Liver (tissue), 9 donors: ENCODE data around the gene CEP76. TPM values are rescaled to one million over a fixed set of nuclear protein-coding genes. Genes with fewer than 3 reads are reported as not detected.

Experiments used
- DNase-seq: peaks from one replicate; pipeline ENCODE4 v3.0.0-alpha.2; 2017; ENCODE audit warnings: low spot score
- H3K27ac ChIP-seq, 2 donors: one replicate each; pipeline ENCODE4 v1.7.0; 2013; ENCODE audit warnings: inconsistent platforms in 2 of 2, low read length in 2 of 2, control low read depth in 1 of 2, low read depth in 1 of 2, mild to moderate bottlenecking in 1 of 2
- H3K27me3 ChIP-seq, 4 donors: one replicate each; pipeline versions ENCODE4 v1.6.1 to v1.7.0; 2013; ENCODE audit warnings: low read length in 3 of 4, inconsistent platforms in 1 of 4, mild to moderate bottlenecking in 1 of 4, moderate library complexity in 1 of 4; ENCODE audit not compliant: control insufficient read depth in 4 of 4, insufficient read depth in 4 of 4
- H3K36me3 ChIP-seq, 4 donors: one replicate each; pipeline versions ENCODE4 v1.6.1 to v1.7.0; 2013; ENCODE audit warnings: low read length in 3 of 4, mild to moderate bottlenecking in 3 of 4, low read depth in 1 of 4, moderate library complexity in 1 of 4; ENCODE audit not compliant: control insufficient read depth in 4 of 4, insufficient read depth in 3 of 4
- H3K4me1 ChIP-seq, 4 donors: one replicate each; pipeline versions ENCODE4 v1.6.1 to v1.7.0; 2013; ENCODE audit warnings: low read length in 3 of 4, mild to moderate bottlenecking in 3 of 4, moderate library complexity in 1 of 4; ENCODE audit not compliant: control insufficient read depth in 4 of 4, insufficient read depth in 4 of 4
- H3K4me3 ChIP-seq, 3 donors: one replicate each; pipeline versions ENCODE4 v1.6.1 to v1.7.0; 2013; ENCODE audit warnings: low read length in 3 of 3, control low read depth in 1 of 3, low read depth in 1 of 3, mild to moderate bottlenecking in 1 of 3
- H3K9ac ChIP-seq, 2 donors: one replicate each; pipeline ENCODE4 v1.7.0; 2013; ENCODE audit warnings: low read length in 2 of 2, mild to moderate bottlenecking in 2 of 2, moderate library complexity in 2 of 2, control low read depth in 1 of 2, low read depth in 1 of 2
- H3K9me3 ChIP-seq, 4 donors: one replicate each; pipeline versions ENCODE4 v1.6.1 to v1.7.0; 2013; ENCODE audit warnings: low read length in 3 of 4; ENCODE audit not compliant: control insufficient read depth in 4 of 4
- ATF3 ChIP-seq: IDR thresholded peaks from 2 replicates; pipeline ENCODE4 v1.6.1; 2016; ENCODE audit warnings: antibody characterized with exemption
- CTCF ChIP-seq: fragments of 150-350 bp; IDR thresholded peaks from 2 replicates; pipeline ENCODE4 v1.5.1; 2017; ENCODE audit warnings: improper control_type of control experiment, low read depth, low read length; ENCODE audit not compliant: missing input control
- GABPA ChIP-seq, 2 donors: IDR thresholded peaks in 1 of 2; conservative IDR thresholded peaks in 1 of 2; 2 replicates each; pipeline ENCODE4 v1.6.1; 2016; ENCODE audit warnings: antibody characterized with exemption in 2 of 2, mild to moderate bottlenecking in 1 of 2, moderate library complexity in 1 of 2
- HNF4A ChIP-seq, 2 donors: conservative IDR thresholded peaks; 2 replicates each; pipeline ENCODE4 v1.6.1; 2016; ENCODE audit warnings: antibody characterized with exemption in 2 of 2, mild to moderate bottlenecking in 2 of 2
- HNF4G ChIP-seq: IDR thresholded peaks from 2 replicates; pipeline ENCODE4 v1.6.1; 2016; ENCODE audit warnings: antibody characterized with exemption
- JUND ChIP-seq, 2 donors: IDR thresholded peaks; 2 replicates each; pipeline ENCODE4 v1.6.1; 2016; ENCODE audit warnings: antibody characterized with exemption in 2 of 2
- RAD21 ChIP-seq, 2 donors: IDR thresholded peaks; 2 replicates each; pipeline ENCODE4 v1.6.1; 2016; ENCODE audit warnings: antibody characterized with exemption in 2 of 2, mild to moderate bottlenecking in 2 of 2
- RXRA ChIP-seq, 2 donors: IDR thresholded peaks; 2 replicates each; pipeline ENCODE4 v1.6.1; 2017 to 2018; ENCODE audit warnings: antibody characterized with exemption in 2 of 2, mild to moderate bottlenecking in 1 of 2
- TAF1 ChIP-seq: conservative IDR thresholded peaks from 2 replicates; pipeline ENCODE4 v1.6.1; 2016; ENCODE audit warnings: antibody characterized with exemption, mild to moderate bottlenecking
- YY1 ChIP-seq: IDR thresholded peaks from 2 replicates; pipeline ENCODE4 v1.6.1; 2016; ENCODE audit warnings: antibody characterized with exemption, mild to moderate bottlenecking
- ZBTB33 ChIP-seq: IDR thresholded peaks from 2 replicates; pipeline ENCODE4 v1.6.1; 2016; ENCODE audit warnings: antibody characterized with exemption
- WGBS: extraction: QIAGEN DNeasy Blood & Tissue Kit; methylation state at CpG from one replicate; pipeline ENCODE4 v1.1.7; 2013; 5-methylcytosine and 5-hydroxymethylcytosine counted together
- polyA plus RNA-seq, 2 donors: library from polyadenylated mRNA; stranded (reverse) in 1 of 2; unstranded in 1 of 2; fragments of 200-250 nt in 1 of 2; fragments of >200 nt in 1 of 2; fragmentation: Nextera tagmentation in 1 of 2; extraction: Ambion mirVana in 1 of 2; gene quantifications; one replicate each; pipeline versions ENCODE4 v1.2.1 to v1.2.3, GENCODE V29; 2013 to 2015
- total RNA-seq, 2 donors: library from RNA; depleted of rRNA; stranded (reverse); fragments of >200 nt; gene quantifications; one replicate each; pipeline ENCODE4 v1.2.3, GENCODE V29; 2014
- TF ChIP-seq, protein P1 (sequence below): IDR thresholded peaks from 2 replicates; pipeline ENCODE4 v1.6.1; 2016; ENCODE audit warnings: antibody characterized with exemption, mild to moderate bottlenecking
- donor health status: healthy.
- donor health status: healthy.
- donor health status: healthy.
- donor health status: healthy.
- donor health status: healthy.

Gene CEP76
- total and polyA plus RNA-seq, 4 donors: 1.3 to 11.8 (median 4.2) TPM

DNA sequence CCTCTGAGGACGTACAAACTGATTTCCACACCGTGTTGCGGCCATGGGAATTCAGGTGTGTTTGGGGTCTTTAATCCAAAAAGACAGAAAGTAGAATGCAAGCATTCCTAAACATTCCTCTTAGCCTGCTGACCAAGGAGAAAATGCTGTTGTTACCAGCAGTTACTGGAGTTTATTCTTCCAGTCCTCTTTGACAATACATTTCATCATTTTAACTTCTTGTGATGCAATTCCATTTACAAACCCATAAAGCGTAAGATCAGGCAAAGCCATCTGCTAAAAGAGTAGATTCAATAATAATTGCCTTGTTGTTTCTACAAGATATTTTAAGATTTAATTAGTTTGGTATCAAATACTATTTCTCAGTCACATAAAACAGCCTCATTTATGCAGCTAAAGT lies 77.3 kb downstream of the CEP76 start:
- WGBS: 88% methylated on average over 4 of the region's 4 CpGs
- Histone ChIP-seq H3K9me3 (no peaks in the 10 kb centered on the region), H3K4me3 (no peak overlapping the region), H3K27ac (no peak overlapping the region), H3K36me3 (peaks cover 0 to 2% (median 0%) of the 10 kb centered on the region in 4 donors), H3K4me1 (no peaks in the 10 kb centered on the region), H3K27me3 (no peaks in the 10 kb centered on the region), H3K9ac (no peak overlapping the region)
- no peak for DNase-seq
- TF ChIP-seq YY1 (no peak), JUND (IDR thresholded peaks at IDR 0.05) (no peak), ATF3 (no peak), GABPA (IDR thresholded peaks at IDR 0.05 in 1 of 2, conservative IDR thresholded peaks at IDR 0.05 in 1 of 2) (no peak), RXRA (IDR thresholded peaks at IDR 0.05) (no peak), TAF1 (no peak), HNF4G (no peak), RAD21 (IDR thresholded peaks at IDR 0.05) (no peak), CTCF (no peak), ZBTB33 (no peak), HNF4A (conservative IDR thresholded peaks at IDR 0.05) (no peak)
- TF ChIP-seq, protein P1, sequence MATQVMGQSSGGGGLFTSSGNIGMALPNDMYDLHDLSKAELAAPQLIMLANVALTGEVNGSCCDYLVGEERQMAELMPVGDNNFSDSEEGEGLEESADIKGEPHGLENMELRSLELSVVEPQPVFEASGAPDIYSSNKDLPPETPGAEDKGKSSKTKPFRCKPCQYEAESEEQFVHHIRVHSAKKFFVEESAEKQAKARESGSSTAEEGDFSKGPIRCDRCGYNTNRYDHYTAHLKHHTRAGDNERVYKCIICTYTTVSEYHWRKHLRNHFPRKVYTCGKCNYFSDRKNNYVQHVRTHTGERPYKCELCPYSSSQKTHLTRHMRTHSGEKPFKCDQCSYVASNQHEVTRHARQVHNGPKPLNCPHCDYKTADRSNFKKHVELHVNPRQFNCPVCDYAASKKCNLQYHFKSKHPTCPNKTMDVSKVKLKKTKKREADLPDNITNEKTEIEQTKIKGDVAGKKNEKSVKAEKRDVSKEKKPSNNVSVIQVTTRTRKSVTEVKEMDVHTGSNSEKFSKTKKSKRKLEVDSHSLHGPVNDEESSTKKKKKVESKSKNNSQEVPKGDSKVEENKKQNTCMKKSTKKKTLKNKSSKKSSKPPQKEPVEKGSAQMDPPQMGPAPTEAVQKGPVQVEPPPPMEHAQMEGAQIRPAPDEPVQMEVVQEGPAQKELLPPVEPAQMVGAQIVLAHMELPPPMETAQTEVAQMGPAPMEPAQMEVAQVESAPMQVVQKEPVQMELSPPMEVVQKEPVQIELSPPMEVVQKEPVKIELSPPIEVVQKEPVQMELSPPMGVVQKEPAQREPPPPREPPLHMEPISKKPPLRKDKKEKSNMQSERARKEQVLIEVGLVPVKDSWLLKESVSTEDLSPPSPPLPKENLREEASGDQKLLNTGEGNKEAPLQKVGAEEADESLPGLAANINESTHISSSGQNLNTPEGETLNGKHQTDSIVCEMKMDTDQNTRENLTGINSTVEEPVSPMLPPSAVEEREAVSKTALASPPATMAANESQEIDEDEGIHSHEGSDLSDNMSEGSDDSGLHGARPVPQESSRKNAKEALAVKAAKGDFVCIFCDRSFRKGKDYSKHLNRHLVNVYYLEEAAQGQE: no peak

Other genes with a start within 250 kb of the CEP76 start
- 1 to 10 TPM; 2.9 to 3.4 TPM for gene SPIRE1, start 44.6 kb downstream of the CEP76 start, total RNA-seq
- 1 to 10 TPM in 1 of 2 donors, under 1 TPM in 1; 0.29 to 5.7 TPM for gene SPIRE1, start 44.6 kb downstream of the CEP76 start, polyA plus RNA-seq
- gene PSMG2, start 319 bp upstream of the CEP76 start, total RNA-seq: 10 to 100 TPM; 24.2 to 48.0 TPM
- 10 to 100 TPM; 32.1 to 41.1 TPM for gene PSMG2, start 319 bp upstream of the CEP76 start, polyA plus RNA-seq
- gene PTPN2, start 181.5 kb upstream of the CEP76 start, total RNA-seq: 10 to 100 TPM; 15.9 to 21.2 TPM
- 10 to 100 TPM in 1 of 2 donors, 1 to 10 TPM in 1; 9.2 to 13.9 TPM for gene PTPN2, start 181.5 kb upstream of the CEP76 start, polyA plus RNA-seq
- 10 to 100 TPM; 21.0 to 28.5 TPM for gene SEH1L, start 245.3 kb upstream of the CEP76 start, total RNA-seq
- gene SEH1L, start 245.3 kb upstream of the CEP76 start, polyA plus RNA-seq: 10 to 100 TPM; 12.2 to 12.7 TPM